ENCODE measurements around the gene LTBP1. TPM values are rescaled to one million over a fixed set of nuclear protein-coding genes. Genes with fewer than 3 reads are reported as not detected.

The LTBP1 gene
- total and polyA plus RNA-seq, 2 of the 13 experiments (the other 11 are each of a cell fraction or from before 2014, with no cell fraction given): 0.12 to 0.22 TPM

- ChIA-PET CTCF (ENCODE audit: low intra/inter-chr PET ratio, low total read pairs) (no interaction called here), POLR2A (no interaction called here)
- no peaks in the 10 kb centered on the region for H3K79me2 ChIP-seq (ENCODE audit: insufficient read depth, low read length)
- no peaks in the 10 kb centered on the region for H3K27me3 ChIP-seq (ENCODE audit: control insufficient read depth in 1 of 2, insufficient read depth in 2 of 2, low read length in 2 of 2)
- peak; percentile 52; the same call in 1 of the 2 replicates for TF ChIP-seq KAT2B (IDR thresholded peaks at IDR 0.05; ENCODE audit: borderline replicate concordance, low read depth, low read length)
- TF ChIP-seq, protein P1, sequence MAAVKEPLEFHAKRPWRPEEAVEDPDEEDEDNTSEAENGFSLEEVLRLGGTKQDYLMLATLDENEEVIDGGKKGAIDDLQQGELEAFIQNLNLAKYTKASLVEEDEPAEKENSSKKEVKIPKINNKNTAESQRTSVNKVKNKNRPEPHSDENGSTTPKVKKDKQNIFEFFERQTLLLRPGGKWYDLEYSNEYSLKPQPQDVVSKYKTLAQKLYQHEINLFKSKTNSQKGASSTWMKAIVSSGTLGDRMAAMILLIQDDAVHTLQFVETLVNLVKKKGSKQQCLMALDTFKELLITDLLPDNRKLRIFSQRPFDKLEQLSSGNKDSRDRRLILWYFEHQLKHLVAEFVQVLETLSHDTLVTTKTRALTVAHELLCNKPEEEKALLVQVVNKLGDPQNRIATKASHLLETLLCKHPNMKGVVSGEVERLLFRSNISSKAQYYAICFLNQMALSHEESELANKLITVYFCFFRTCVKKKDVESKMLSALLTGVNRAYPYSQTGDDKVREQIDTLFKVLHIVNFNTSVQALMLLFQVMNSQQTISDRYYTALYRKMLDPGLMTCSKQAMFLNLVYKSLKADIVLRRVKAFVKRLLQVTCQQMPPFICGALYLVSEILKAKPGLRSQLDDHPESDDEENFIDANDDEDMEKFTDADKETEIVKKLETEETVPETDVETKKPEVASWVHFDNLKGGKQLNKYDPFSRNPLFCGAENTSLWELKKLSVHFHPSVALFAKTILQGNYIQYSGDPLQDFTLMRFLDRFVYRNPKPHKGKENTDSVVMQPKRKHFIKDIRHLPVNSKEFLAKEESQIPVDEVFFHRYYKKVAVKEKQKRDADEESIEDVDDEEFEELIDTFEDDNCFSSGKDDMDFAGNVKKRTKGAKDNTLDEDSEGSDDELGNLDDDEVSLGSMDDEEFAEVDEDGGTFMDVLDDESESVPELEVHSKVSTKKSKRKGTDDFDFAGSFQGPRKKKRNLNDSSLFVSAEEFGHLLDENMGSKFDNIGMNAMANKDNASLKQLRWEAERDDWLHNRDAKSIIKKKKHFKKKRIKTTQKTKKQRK (IDR thresholded peaks at IDR 0.05; ENCODE audit: low read length): no peak
- no peak overlapping the region for H3K4me3 ChIP-seq (replicated peaks in 1 of 3; ENCODE audit: insufficient read depth in 1 of 3, low read depth in 2 of 3, low read length in 3 of 3)
- H3K27ac ChIP-seq (ENCODE audit: extremely low read length, insufficient read depth, low read length): no peak overlapping the region
- no peak for DNase-seq (ENCODE audit: low spot score)
- ATAC-seq: no peak
- H3K9ac ChIP-seq (ENCODE audit: insufficient read depth, low read depth, low read length): no peak overlapping the region
- intact Hi-C loops (cut with micrococcal nuclease; ENCODE audit: unreplicated experiment) (no loop called here), in situ Hi-C loops (cut with HindIII; ENCODE audit: extremely low pct_ligation_motif_present, low pct_unique_long_range_greater_than_20kb) (no loop called here)
- no peak for FAIRE-seq
- H3K4me2 ChIP-seq (ENCODE audit: low read depth, low read length): no peak overlapping the region
- no TSS peak for BruUV-seq (replicated peaks)
- H3K4me1 ChIP-seq (ENCODE audit: insufficient read depth, low read length): peaks cover 5% of the 10 kb centered on the region; the same call in 1 of the 2 replicates
- H3K36me3 ChIP-seq (replicated peaks in 1 of 2; ENCODE audit: control insufficient read depth in 1 of 2, insufficient read depth in 2 of 2, low read length in 2 of 2): no peaks in the 10 kb centered on the region
- H3K9me3 ChIP-seq (ENCODE audit: low read length): no peaks in the 10 kb centered on the region
- no peak overlapping the region for H2AFZ ChIP-seq (ENCODE audit: low read length)
- no peaks in the 10 kb centered on the region for H4K20me1 ChIP-seq (ENCODE audit: insufficient read depth, low read length)
- 7% methylated on average over 4 of the region's 4 CpGs for WGBS (ENCODE audit: low lambda C conversion rate)
Observed at GRCh38 chr2:33207151-33207740, 260.5 kb downstream of the LTBP1 start.

DNA sequence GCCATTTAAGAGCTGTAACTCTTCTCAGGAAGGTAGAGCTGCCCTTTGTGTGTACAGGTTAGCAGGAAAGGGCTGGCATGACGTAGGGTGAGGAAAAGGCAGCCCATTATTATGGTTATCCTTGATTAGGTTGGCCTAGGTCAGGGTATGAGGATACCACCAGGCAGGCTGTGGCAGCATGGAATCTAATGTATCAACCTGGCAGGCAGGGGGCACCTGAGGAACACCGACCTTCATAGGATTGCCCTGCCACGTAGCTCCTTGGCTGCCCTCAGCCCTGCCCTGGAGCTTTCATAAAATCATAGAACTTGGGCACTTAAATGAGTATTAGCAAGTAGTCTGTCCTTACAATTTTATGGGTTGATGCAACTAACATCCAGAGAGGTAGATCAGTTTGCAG is 261.6 kb downstream of the LTBP1 start:
- no TSS peak for BruUV-seq (replicated peaks)
- DNase-seq (ENCODE audit: low spot score): no peak

More for the DNA sequence above, 261.6 kb downstream of the LTBP1 start:
- Histone ChIP-seq H2AFZ (ENCODE audit: low read length) (no peak overlapping the region), H3K9ac (ENCODE audit: insufficient read depth, low read depth, low read length) (no peak overlapping the region), H3K4me1 (ENCODE audit: insufficient read depth, low read length) (peaks cover 7% of the 10 kb centered on the region; the same call in 1 of the 2 replicates), H3K36me3 (replicated peaks in 1 of 2; ENCODE audit: control insufficient read depth in 1 of 2, insufficient read depth in 2 of 2, low read length in 2 of 2) (no peaks in the 10 kb centered on the region), H3K79me2 (ENCODE audit: insufficient read depth, low read length) (no peaks in the 10 kb centered on the region), H3K4me3 (replicated peaks in 1 of 3; ENCODE audit: insufficient read depth in 1 of 3, low read depth in 2 of 3, low read length in 3 of 3) (no peak overlapping the region), H4K20me1 (ENCODE audit: insufficient read depth, low read length) (no peaks in the 10 kb centered on the region), H3K27me3 (ENCODE audit: control insufficient read depth in 1 of 2, insufficient read depth in 2 of 2, low read length in 2 of 2) (no peaks in the 10 kb centered on the region), H3K4me2 (ENCODE audit: low read depth, low read length) (no peak overlapping the region), H3K27ac (ENCODE audit: extremely low read length, insufficient read depth, low read length) (no peak overlapping the region), H3K9me3 (ENCODE audit: low read length) (no peaks in the 10 kb centered on the region)
- POLR2A ChIA-PET: no interaction called here
- in situ Hi-C loops (cut with HindIII; ENCODE audit: extremely low pct_ligation_motif_present, low pct_unique_long_range_greater_than_20kb) (no loop called here), intact Hi-C loops (cut with micrococcal nuclease; ENCODE audit: unreplicated experiment) (no loop called here)
- FAIRE-seq (no peak), ATAC-seq (peak; percentile 67)
- WGBS (ENCODE audit: low lambda C conversion rate): 20% methylated on average over 3 of the region's 3 CpGs
- TF ChIP-seq DNMT1 (CRISPR knock-in tag; IDR thresholded peaks at IDR 0.05) (no peak), STAG1 (CRISPR knock-in tag; IDR thresholded peaks at IDR 0.05) (0 out of 2 replicates have a peak, but pooled peaks have one; percentile 7)
- TF ChIP-seq, protein P2, sequence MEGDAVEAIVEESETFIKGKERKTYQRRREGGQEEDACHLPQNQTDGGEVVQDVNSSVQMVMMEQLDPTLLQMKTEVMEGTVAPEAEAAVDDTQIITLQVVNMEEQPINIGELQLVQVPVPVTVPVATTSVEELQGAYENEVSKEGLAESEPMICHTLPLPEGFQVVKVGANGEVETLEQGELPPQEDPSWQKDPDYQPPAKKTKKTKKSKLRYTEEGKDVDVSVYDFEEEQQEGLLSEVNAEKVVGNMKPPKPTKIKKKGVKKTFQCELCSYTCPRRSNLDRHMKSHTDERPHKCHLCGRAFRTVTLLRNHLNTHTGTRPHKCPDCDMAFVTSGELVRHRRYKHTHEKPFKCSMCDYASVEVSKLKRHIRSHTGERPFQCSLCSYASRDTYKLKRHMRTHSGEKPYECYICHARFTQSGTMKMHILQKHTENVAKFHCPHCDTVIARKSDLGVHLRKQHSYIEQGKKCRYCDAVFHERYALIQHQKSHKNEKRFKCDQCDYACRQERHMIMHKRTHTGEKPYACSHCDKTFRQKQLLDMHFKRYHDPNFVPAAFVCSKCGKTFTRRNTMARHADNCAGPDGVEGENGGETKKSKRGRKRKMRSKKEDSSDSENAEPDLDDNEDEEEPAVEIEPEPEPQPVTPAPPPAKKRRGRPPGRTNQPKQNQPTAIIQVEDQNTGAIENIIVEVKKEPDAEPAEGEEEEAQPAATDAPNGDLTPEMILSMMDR (CRISPR knock-in tag; IDR thresholded peaks at IDR 0.05): 0 out of 2 replicates have a peak, but pooled peaks have one; percentile 11
- CTCF ChIA-PET (ENCODE audit: low intra/inter-chr PET ratio, low total read pairs): no interaction called here

Measured in HepG2 (cell line).